K562 (cell line): ENCODE data around the gene HOXB6. TPM values are rescaled to one million over a fixed set of nuclear protein-coding genes. Genes with fewer than 3 reads are reported as not detected.

Experiments used
- DMBX1 ChIP-seq: fragments of 250-450 bp; sonication (Bioruptor Pico); IDR thresholded peaks from 2 replicates; pipeline ENCODE4 v1.8.0; 2022; ENCODE audit warnings: inconsistent platforms, mild to moderate bottlenecking, moderate library complexity, borderline replicate concordance
- FOXP1 ChIP-seq: sonication (generic); formaldehyde crosslinking; IDR thresholded peaks from 2 replicates; pipeline ENCODE4 v1.8.0; 2022; ENCODE audit warnings: mild to moderate bottlenecking, missing genetic modification reagents
- RCOR1 ChIP-seq, 2 experiments: IDR thresholded peaks; 2 replicates each; pipeline ENCODE4 v1.6.1; 2012; ENCODE audit warnings: low read depth in 2 of 2, low read length in 2 of 2, borderline replicate concordance in 1 of 2, improper control_type of control experiment in 1 of 2
- SMARCE1 ChIP-seq: fragments of 450-650 bp; IDR thresholded peaks from 2 replicates; pipeline ENCODE4 v1.7.1; 2016; ENCODE audit warnings: mild to moderate bottlenecking
- TAF15 ChIP-seq: fragments of 200-400 bp; formaldehyde crosslinking; IDR thresholded peaks from 2 replicates; pipeline ENCODE4 v1.6.1; 2017; ENCODE audit warnings: mild to moderate bottlenecking, low read depth, low read length, moderate library complexity
- ZBTB17 ChIP-seq: fragments of 450-650 bp; formaldehyde crosslinking; IDR thresholded peaks from 2 replicates; pipeline ENCODE4 v1.4.0; 2020; ENCODE audit warnings: mild to moderate bottlenecking
- ZNF217 ChIP-seq: sonication (generic); formaldehyde crosslinking; IDR thresholded peaks from 2 replicates; pipeline ENCODE4 v1.8.0; 2022; ENCODE audit warnings: mild to moderate bottlenecking, missing genetic modification reagents
- polyA plus RNA-seq, 8 experiments: library from polyadenylated mRNA; depleted of rRNA in 4 of 8; stranded (reverse) in 5 of 8; unstranded in 3 of 8; fragments of >200 nt; fragmentation: Nextera tagmentation in 2 of 8; fragmentation: Illumina TruSeq in 1 of 8; extraction: Ambion mirVana in 2 of 8; extraction: Trizol in 1 of 8; gene quantifications; 2 replicates each; pipeline versions ENCODE4 v1.2.1 to v1.2.3, GENCODE V29; 2011 to 2014; ENCODE audit warnings: inconsistent platforms in 1 of 8, missing spikeins in 1 of 8
- total RNA-seq, 7 experiments: library from RNA; depleted of rRNA in 6 of 7; stranded (reverse); fragments of >200 nt in 6 of 7; fragmentation: Illumina TruSeq in 2 of 7; extraction: Trizol in 2 of 7; gene quantifications; 2 replicates each; pipeline versions ENCODE4 v1.2.1 to v1.2.3, GENCODE V29; 2011 to 2021; ENCODE audit warnings: low replicate concordance in 1 of 7
- TF ChIP-seq, protein P1 (sequence below): fragments of 450-650 bp; IDR thresholded peaks from 2 replicates; pipeline ENCODE4 v1.6.1; 2017; ENCODE audit warnings: antibody characterized with exemption
- TF ChIP-seq, protein P2 (sequence below), 2 experiments: IDR thresholded peaks; 2 replicates each; pipeline ENCODE4 v1.6.1; 2012; ENCODE audit warnings: improper control_type of control experiment in 2 of 2, low read depth in 2 of 2, low read length in 2 of 2, borderline replicate concordance in 1 of 2
- TF ChIP-seq, protein P3 (sequence below): sonication (generic); formaldehyde crosslinking; IDR thresholded peaks from 2 replicates; pipeline ENCODE4 v1.8.0; 2023; ENCODE audit warnings: mild to moderate bottlenecking, missing genetic modification reagents
- TF ChIP-seq, protein P4 (sequence below): sonication (generic); formaldehyde crosslinking; IDR thresholded peaks from 2 replicates; pipeline ENCODE4 v1.9.0; 2022; ENCODE audit warnings: mild to moderate bottlenecking, missing genetic modification reagents
- TF ChIP-seq, protein P5 (sequence below), 2 experiments: fragments of 450-650 bp; IDR thresholded peaks; 2 replicates each; pipeline ENCODE4 v1.6.1; 2018; ENCODE audit warnings: mild to moderate bottlenecking in 2 of 2, low read depth in 1 of 2; ENCODE audit not compliant: partially characterized antibody in 2 of 2

Gene HOXB6
- total and polyA plus RNA-seq, 9 of the 15 experiments (the other 6 are each of a cell fraction or from before 2014, with no cell fraction given) = 1.2 to 14.8 (median 4.9) TPM

DNA sequence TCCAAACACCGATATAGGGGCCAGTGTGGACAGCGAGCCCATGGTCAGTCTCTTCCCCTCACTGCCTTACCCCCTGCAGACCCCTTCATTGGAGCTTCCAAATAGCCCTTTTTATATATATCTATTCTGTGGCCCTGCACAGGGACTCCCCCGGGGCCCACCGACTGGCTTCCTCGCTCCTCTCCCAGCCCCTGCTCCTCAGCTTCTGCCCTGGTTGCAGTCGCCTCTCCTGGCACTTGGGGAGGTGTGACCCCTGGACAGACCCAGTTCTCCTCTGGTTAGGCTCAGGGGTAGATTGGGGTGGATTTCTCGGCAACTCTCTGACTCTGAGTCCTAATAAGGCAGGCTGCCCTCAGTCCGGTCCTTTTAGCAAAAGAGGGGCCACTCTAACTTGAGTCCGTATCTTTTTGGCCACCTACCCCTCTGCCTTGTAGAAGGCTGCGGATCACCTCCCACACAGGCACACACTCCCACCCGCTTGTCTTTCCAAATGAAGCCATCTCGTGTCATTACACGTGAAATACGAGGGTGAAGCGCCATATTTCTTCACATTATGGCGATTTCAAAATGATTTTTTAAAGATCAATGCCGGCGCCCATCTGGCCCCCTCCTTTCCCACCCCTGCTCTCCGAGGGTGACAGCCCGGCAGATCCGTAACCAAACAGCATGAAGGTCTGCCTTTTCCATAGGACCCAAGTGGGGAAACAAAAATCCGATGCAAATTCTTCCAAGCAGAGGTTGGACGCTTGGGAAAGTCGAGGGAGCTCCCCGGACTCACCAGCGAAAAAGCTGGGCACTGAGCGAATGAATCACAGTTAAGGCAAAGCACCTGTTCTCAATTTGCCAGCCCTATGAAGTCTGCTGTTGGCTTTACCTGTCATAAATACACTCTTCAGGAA lies 23.1 kb upstream of the HOXB6 start (continued):
- TF ChIP-seq, protein P1, sequence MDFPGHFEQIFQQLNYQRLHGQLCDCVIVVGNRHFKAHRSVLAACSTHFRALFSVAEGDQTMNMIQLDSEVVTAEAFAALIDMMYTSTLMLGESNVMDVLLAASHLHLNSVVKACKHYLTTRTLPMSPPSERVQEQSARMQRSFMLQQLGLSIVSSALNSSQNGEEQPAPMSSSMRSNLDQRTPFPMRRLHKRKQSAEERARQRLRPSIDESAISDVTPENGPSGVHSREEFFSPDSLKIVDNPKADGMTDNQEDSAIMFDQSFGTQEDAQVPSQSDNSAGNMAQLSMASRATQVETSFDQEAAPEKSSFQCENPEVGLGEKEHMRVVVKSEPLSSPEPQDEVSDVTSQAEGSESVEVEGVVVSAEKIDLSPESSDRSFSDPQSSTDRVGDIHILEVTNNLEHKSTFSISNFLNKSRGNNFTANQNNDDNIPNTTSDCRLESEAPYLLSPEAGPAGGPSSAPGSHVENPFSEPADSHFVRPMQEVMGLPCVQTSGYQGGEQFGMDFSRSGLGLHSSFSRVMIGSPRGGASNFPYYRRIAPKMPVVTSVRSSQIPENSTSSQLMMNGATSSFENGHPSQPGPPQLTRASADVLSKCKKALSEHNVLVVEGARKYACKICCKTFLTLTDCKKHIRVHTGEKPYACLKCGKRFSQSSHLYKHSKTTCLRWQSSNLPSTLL = no peak
- TF ChIP-seq, protein P2, sequence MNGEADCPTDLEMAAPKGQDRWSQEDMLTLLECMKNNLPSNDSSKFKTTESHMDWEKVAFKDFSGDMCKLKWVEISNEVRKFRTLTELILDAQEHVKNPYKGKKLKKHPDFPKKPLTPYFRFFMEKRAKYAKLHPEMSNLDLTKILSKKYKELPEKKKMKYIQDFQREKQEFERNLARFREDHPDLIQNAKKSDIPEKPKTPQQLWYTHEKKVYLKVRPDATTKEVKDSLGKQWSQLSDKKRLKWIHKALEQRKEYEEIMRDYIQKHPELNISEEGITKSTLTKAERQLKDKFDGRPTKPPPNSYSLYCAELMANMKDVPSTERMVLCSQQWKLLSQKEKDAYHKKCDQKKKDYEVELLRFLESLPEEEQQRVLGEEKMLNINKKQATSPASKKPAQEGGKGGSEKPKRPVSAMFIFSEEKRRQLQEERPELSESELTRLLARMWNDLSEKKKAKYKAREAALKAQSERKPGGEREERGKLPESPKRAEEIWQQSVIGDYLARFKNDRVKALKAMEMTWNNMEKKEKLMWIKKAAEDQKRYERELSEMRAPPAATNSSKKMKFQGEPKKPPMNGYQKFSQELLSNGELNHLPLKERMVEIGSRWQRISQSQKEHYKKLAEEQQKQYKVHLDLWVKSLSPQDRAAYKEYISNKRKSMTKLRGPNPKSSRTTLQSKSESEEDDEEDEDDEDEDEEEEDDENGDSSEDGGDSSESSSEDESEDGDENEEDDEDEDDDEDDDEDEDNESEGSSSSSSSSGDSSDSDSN (IDR thresholded peaks at IDR 0.05; ENCODE audit: borderline replicate concordance in 1 of 2, low read depth in 2 of 2, low read length in 2 of 2) = peak in 1 of 2 experiments; percentile 10; a peak in 1 of 4 replicates
- no peak for TF ChIP-seq DMBX1 (CRISPR knock-in tag)
- TF ChIP-seq, protein P3, sequence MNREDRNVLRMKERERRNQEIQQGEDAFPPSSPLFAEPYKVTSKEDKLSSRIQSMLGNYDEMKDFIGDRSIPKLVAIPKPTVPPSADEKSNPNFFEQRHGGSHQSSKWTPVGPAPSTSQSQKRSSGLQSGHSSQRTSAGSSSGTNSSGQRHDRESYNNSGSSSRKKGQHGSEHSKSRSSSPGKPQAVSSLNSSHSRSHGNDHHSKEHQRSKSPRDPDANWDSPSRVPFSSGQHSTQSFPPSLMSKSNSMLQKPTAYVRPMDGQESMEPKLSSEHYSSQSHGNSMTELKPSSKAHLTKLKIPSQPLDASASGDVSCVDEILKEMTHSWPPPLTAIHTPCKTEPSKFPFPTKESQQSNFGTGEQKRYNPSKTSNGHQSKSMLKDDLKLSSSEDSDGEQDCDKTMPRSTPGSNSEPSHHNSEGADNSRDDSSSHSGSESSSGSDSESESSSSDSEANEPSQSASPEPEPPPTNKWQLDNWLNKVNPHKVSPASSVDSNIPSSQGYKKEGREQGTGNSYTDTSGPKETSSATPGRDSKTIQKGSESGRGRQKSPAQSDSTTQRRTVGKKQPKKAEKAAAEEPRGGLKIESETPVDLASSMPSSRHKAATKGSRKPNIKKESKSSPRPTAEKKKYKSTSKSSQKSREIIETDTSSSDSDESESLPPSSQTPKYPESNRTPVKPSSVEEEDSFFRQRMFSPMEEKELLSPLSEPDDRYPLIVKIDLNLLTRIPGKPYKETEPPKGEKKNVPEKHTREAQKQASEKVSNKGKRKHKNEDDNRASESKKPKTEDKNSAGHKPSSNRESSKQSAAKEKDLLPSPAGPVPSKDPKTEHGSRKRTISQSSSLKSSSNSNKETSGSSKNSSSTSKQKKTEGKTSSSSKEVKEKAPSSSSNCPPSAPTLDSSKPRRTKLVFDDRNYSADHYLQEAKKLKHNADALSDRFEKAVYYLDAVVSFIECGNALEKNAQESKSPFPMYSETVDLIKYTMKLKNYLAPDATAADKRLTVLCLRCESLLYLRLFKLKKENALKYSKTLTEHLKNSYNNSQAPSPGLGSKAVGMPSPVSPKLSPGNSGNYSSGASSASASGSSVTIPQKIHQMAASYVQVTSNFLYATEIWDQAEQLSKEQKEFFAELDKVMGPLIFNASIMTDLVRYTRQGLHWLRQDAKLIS (CRISPR knock-in tag) = 0 out of 2 replicates have a peak, but pooled peaks have one; percentile 45
- no peak for TF ChIP-seq ZNF217 (CRISPR knock-in tag)
- TF ChIP-seq ZBTB17 = no peak
- TF ChIP-seq, protein P4, sequence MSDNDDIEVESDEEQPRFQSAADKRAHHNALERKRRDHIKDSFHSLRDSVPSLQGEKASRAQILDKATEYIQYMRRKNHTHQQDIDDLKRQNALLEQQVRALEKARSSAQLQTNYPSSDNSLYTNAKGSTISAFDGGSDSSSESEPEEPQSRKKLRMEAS (CRISPR knock-in tag) = peak; percentile 36; the same call in 1 of the 2 replicates
- no peak for TF ChIP-seq RCOR1 (IDR thresholded peaks at IDR 0.05; ENCODE audit: borderline replicate concordance in 1 of 2, low read depth in 2 of 2, low read length in 2 of 2)
- TF ChIP-seq SMARCE1 = peak; percentile 21; the same call in 1 of the 2 replicates
- TF ChIP-seq, protein P5, sequence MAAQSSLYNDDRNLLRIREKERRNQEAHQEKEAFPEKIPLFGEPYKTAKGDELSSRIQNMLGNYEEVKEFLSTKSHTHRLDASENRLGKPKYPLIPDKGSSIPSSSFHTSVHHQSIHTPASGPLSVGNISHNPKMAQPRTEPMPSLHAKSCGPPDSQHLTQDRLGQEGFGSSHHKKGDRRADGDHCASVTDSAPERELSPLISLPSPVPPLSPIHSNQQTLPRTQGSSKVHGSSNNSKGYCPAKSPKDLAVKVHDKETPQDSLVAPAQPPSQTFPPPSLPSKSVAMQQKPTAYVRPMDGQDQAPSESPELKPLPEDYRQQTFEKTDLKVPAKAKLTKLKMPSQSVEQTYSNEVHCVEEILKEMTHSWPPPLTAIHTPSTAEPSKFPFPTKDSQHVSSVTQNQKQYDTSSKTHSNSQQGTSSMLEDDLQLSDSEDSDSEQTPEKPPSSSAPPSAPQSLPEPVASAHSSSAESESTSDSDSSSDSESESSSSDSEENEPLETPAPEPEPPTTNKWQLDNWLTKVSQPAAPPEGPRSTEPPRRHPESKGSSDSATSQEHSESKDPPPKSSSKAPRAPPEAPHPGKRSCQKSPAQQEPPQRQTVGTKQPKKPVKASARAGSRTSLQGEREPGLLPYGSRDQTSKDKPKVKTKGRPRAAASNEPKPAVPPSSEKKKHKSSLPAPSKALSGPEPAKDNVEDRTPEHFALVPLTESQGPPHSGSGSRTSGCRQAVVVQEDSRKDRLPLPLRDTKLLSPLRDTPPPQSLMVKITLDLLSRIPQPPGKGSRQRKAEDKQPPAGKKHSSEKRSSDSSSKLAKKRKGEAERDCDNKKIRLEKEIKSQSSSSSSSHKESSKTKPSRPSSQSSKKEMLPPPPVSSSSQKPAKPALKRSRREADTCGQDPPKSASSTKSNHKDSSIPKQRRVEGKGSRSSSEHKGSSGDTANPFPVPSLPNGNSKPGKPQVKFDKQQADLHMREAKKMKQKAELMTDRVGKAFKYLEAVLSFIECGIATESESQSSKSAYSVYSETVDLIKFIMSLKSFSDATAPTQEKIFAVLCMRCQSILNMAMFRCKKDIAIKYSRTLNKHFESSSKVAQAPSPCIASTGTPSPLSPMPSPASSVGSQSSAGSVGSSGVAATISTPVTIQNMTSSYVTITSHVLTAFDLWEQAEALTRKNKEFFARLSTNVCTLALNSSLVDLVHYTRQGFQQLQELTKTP (IDR thresholded peaks at IDR 0.05; ENCODE audit: low read depth in 1 of 2, partially characterized antibody in 2 of 2) = peak in 1 of 2 experiments; percentile 54
- TF ChIP-seq TAF15 = no peak
- no peak for TF ChIP-seq FOXP1 (CRISPR knock-in tag)
